Panc1 (cell line): ENCODE results near the gene KCNV2. TPM values are rescaled to one million over a fixed set of nuclear protein-coding genes. Genes with fewer than 3 reads are reported as not detected.

ENCODE experiments used
- ATAC-seq: fragments of 200-7000 bp; cut with Tn5 transposase; 2 replicates; pipeline ENCODE4 v1.9.1; 2020; ENCODE audit warnings: mild to moderate bottlenecking, moderate library complexity
- BruUV-seq: library from RNA; stranded (reverse); fragments of 400-500 nt; replicated peaks from 2 replicates; lab custom pipeline; 2021; lab: Mats Ljungman, UMichigan
- CTCF ChIA-PET: fragments of 300-600 bp; sonication (Branson Sonifier 250); formaldehyde crosslinking; loops from one replicate; lab custom pipeline; 2022; ENCODE audit warnings: antibody characterized with exemption; lab: Charles Lee
- POLR2A ChIA-PET: fragments of 300-600 bp; sonication (Branson Sonifier 250); formaldehyde crosslinking; loops from one replicate; lab custom pipeline; 2022; ENCODE audit warnings: antibody characterized with exemption; lab: Charles Lee
- DNase-seq: peaks from one replicate; pipeline ENCODE4 v3.0.0-alpha.2; 2010; ENCODE audit warnings: low read depth, low spot score
- H3K27ac ChIP-seq: 2 replicates; pipeline ENCODE4 v1.5.1; 2011; ENCODE audit warnings: mild to moderate bottlenecking, low read length, inconsistent platforms
- H3K27me3 ChIP-seq: fragments of 200-500 bp; sonication (Bioruptor generic); 2 replicates; pipeline ENCODE4 v1.6.0; 2014; ENCODE audit warnings: low read length, inconsistent platforms; ENCODE audit not compliant: control insufficient read depth, insufficient read depth
- H3K36me3 ChIP-seq: fragments of 200-500 bp; sonication (Bioruptor generic); 2 replicates; pipeline ENCODE4 v1.5.1; 2014; ENCODE audit warnings: inconsistent platforms, mild to moderate bottlenecking, low read length, moderate library complexity; ENCODE audit not compliant: control insufficient read depth, insufficient read depth
- H3K4me1 ChIP-seq: 2 replicates; pipeline ENCODE4 v1.5.1; 2011; ENCODE audit warnings: inconsistent platforms, mild to moderate bottlenecking, low read length, moderate library complexity; ENCODE audit not compliant: control insufficient read depth, insufficient read depth
- H3K4me3 ChIP-seq, 2 experiments: 2 replicates each; pipeline ENCODE4 v1.5.1; 2011 to 2012; ENCODE audit warnings: low read depth in 2 of 2, low read length in 2 of 2, mild to moderate bottlenecking in 2 of 2, inconsistent platforms in 1 of 2, moderate library complexity in 1 of 2
- H3K9me3 ChIP-seq: fragments of 200-500 bp; sonication (Bioruptor generic); 2 replicates; pipeline ENCODE4 v1.5.1; 2014; ENCODE audit warnings: low read depth, mild to moderate bottlenecking, inconsistent platforms, low read length, moderate library complexity; ENCODE audit not compliant: control insufficient read depth, insufficient read depth
- CTCF ChIP-seq: fragments of 450-650 bp; IDR thresholded peaks from 2 replicates; pipeline ENCODE4 v1.5.1; 2017; ENCODE audit warnings: mild to moderate bottlenecking
- POLR2AphosphoS5 ChIP-seq: IDR thresholded peaks from 2 replicates; pipeline ENCODE4 v1.6.1; 2012; ENCODE audit warnings: mild to moderate bottlenecking, low read depth, low read length, moderate library complexity
- REST ChIP-seq, 2 experiments: IDR thresholded peaks; 2 replicates each; pipeline ENCODE4 v1.6.1; 2011 to 2012; ENCODE audit warnings: low read depth in 2 of 2, control low read depth in 1 of 2, low read length in 1 of 2, mild to moderate bottlenecking in 1 of 2, moderate library complexity in 1 of 2; ENCODE audit not compliant: insufficient read depth in 1 of 2
- SIN3A ChIP-seq: IDR thresholded peaks from 2 replicates; pipeline ENCODE4 v1.6.1; 2012; ENCODE audit warnings: low read depth, mild to moderate bottlenecking, low read length, moderate library complexity, borderline replicate concordance; ENCODE audit not compliant: insufficient read depth
- TCF7L2 ChIP-seq: IDR thresholded peaks from 2 replicates; pipeline ENCODE4 v1.6.1; 2011; ENCODE audit warnings: mild to moderate bottlenecking, low read depth, low read length, inconsistent platforms
- in situ Hi-C: cut with HindIII; loops from 2 replicates; pipeline ENCODE4 v1.10.0; 2016; ENCODE audit warnings: low sequenced_read_pairs, low pct_unique_long_range_greater_than_20kb
- intact Hi-C: fragments of 100-400 bp; cut with micrococcal nuclease; formaldehyde crosslinking; loops from one replicate; pipeline ENCODE4 v1.10.0; 2022; ENCODE audit not compliant: unreplicated experiment
- total RNA-seq: library from RNA; stranded (reverse); gene quantifications from one replicate; pipeline ENCODE4 v1.2.1, GENCODE V29; 2021; ENCODE audit not compliant: unreplicated experiment

Gene KCNV2
- total RNA-seq, 1 experiment from 2014 or later: not detected

GRCh38 chr9:2723376-2724065 is 6.2 kb downstream of the KCNV2 start:
- Histone ChIP-seq H3K27me3 (no peaks in the 10 kb centered on the region), H3K27ac (no peak overlapping the region), H3K9me3 (no peaks in the 10 kb centered on the region), H3K4me1 (no peaks in the 10 kb centered on the region), H3K4me3 (no peak overlapping the region), H3K36me3 (no peaks in the 10 kb centered on the region)
- BruUV-seq: no TSS peak
- POLR2A ChIA-PET: no interaction called here
- no peak for DNase-seq
- ATAC-seq: no peak
- intact Hi-C loops: no loop called here
- TF ChIP-seq CTCF (no peak), POLR2AphosphoS5 (no peak)
- CTCF ChIA-PET: no interaction called here
- in situ Hi-C loops: no loop called here

- no peak for DNase-seq
Observed at GRCh38 chr9:2725126-2725525, 7.8 kb downstream of the KCNV2 start.

More at GRCh38 chr9:2725126-2725525, 7.8 kb downstream of the KCNV2 start:
- H3K36me3 ChIP-seq: no peaks in the 10 kb centered on the region
- H3K27ac ChIP-seq: no peak overlapping the region
- TF ChIP-seq POLR2AphosphoS5: no peak
- TF ChIP-seq SIN3A: no peak
- TF ChIP-seq REST (IDR thresholded peaks at IDR 0.05; ENCODE audit: insufficient read depth in 1 of 2, low read depth in 2 of 2, low read length in 1 of 2): no peak
- no peak for TF ChIP-seq TCF7L2
- no peak for TF ChIP-seq CTCF
- no peak overlapping the region for H3K4me3 ChIP-seq
- in situ Hi-C loops (no loop called here), intact Hi-C loops (no loop called here)
- ChIA-PET POLR2A (no interaction called here), CTCF (no interaction called here)
- no peaks in the 10 kb centered on the region for H3K9me3 ChIP-seq
- H3K27me3 ChIP-seq: no peaks in the 10 kb centered on the region
- ATAC-seq: no peak
- H3K4me1 ChIP-seq: no peaks in the 10 kb centered on the region
- no TSS peak for BruUV-seq
